HG02798 (cell line): Measurements from ENCODE around the gene TENT4A.
"Not testable (repeated sequence)": the region's sequence is repeated elsewhere in the genome, so short reads cannot be mapped to it uniquely, and the experiment has no call there.

Experiments
- ATAC-seq: cut with Tn5 transposase; IDR thresholded peaks from one replicate; pipeline ENCODE4 v1.9.1; 2021; ENCODE audit warnings: mild to moderate bottlenecking; ENCODE audit not compliant: unreplicated experiment, poor library complexity

The TENT4A gene

DNA sequence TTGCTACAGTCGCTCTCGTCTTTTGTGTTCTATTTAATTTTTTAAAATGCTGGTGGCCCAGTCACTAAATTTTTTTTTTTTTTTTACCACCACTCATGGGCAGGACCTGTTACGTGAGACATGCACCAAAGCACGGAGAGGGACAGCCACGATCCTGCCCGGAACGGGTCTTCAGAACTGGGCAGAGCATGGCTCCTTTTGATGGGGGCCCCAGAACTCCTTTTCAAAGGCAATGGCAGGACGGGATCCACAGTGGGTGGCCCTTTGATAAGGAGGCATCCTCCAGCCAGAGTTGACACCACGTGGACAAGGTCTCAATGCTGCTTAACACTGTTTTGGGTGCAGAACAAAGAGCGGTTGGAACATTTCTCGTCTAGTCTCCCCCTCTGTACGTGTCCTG, 50.0 kb downstream of the TENT4A start:
- no peak for ATAC-seq

- ATAC-seq: peak; percentile 84
These were observed 52.6 kb downstream of the TENT4A start for GRCh38 chr5:6765612-6766525.

GRCh38 chr5:6766604-6767093, 53.4 kb downstream of the TENT4A start:
- no peak for ATAC-seq

GRCh38 chr5:6767481-6768063, 54.3 kb downstream of the TENT4A start:
- no peak for ATAC-seq

GRCh38 chr5:6768590-6769230, 55.5 kb downstream of the TENT4A start:
- ATAC-seq: no peak

DNA sequence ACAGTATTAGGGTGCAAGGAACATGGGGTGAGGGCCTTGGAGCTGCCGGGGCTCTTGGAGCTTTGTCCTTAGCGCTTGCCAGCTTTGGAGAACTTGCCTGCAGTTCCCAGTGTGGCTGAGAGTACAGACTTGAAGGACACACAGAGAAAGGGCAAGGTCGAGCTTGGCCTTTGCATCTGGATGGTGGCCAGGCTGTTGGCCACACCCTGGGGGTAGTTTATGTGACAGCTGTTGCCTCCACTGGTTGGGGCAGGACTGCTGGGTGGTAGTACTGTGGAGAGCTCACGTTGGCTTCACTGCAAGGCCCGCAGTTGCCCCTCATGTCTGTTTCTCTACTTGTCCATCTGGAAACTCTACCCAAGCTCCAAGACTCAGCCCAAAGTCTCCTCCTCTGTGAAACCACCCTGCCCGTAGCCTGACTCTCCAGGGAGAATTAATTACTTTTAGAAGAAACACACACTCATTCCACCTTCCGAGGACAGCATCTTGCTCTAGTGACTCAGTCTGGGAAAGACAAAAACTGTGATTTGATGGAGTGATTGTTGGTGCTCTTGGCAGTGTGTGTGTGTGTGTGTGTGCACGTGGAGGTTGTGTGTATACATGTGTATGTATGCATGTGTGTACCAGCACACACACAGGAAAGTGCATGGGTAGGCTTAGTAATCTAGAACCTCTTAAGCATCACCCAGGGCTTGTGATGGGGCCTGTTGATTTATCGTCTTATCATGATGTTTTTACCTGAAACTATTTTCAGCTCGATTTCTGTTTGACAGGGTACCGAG, 57.8 kb downstream of the TENT4A start:
- no peak for ATAC-seq

- no peak for ATAC-seq
These were observed 59.7 kb downstream of the TENT4A start for GRCh38 chr5:6772886-6773285.

GRCh38 chr5:6773342-6774035, 60.3 kb downstream of the TENT4A start:
- ATAC-seq: no peak

DNA sequence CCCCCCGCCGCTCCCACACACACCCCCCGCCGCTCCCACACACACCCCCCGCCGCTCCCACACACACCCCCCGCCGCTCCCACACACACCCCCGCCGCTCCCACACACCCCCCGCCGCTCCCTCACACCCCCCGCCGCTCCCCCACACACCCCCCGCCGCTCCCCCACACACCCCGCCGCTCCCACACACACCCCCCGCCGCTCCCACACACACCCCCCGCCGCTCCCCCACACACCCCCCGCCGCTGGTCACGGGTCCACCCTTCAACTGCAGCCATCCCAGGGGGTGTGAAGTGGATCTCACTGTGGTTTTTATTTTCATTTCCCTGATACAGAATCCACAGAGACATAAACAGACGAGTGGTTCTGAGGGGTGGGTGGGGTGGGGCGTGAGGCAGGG, 61.0 kb downstream of the TENT4A start:
- ATAC-seq: not testable (repeated sequence)

DNA sequence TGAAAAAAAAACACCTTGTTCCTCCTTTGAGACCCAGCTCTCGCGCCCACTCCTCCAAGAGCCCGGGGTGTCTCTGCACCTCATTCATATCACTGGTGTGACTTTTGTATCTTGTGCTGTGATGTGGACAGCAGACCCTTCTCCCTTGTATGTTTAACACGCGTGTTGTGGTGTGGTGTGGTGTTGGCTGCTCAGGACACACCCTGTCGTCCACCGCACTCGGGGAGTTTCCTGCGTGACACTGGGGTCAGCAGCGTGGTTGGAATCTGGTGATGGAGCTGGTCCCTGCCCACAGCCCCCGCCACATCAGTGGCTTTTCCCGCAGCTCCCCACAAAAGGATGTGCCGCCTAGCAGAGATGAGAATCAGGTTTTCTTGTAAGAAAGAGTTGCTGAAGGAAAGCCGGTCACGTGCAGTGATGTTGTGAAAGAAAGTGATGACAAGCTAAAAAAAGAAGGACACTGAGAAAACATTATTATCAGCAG, 61.5 kb downstream of the TENT4A start:
- ATAC-seq: no peak

- no peak for ATAC-seq
These were observed 62.3 kb downstream of the TENT4A start for GRCh38 chr5:6775571-6775970.

DNA sequence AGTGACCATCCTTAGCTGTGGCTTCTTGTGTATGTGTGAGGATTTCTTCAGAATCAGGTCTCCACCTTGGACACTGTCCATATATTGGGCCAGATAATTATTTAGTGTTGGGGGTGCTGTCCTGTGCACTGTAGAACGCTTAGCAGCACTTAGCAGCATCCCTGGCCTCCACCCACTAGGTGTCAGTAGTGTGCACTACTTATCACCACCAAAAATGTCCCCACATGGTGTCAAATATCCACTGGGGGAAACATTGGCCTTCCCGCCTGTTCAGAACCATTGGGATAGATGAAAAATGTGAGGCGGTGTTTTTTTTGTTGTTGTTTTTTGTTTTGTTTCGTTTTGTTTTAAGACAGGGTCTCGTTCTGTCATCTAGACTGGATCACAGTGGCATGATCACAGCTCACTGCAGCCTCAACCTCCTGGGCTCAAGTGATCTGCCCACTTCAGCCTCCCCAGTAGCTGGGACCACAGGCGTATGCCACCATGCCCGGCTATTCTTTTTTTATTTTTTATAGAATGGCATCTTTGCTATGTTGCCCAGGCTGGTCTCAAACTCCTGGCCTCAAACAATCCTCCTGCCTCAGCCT, 67.7 kb downstream of the TENT4A start:
- peak; percentile 89 for ATAC-seq

GRCh38 chr5:6781716-6782115, 68.5 kb downstream of the TENT4A start:
- no peak for ATAC-seq

GRCh38 chr5:6783787-6784186, 70.6 kb downstream of the TENT4A start:
- no peak for ATAC-seq

- no peak for ATAC-seq
These were observed 71.2 kb downstream of the TENT4A start for GRCh38 chr5:6784481-6784880.

GRCh38 chr5:6785161-6785860, 72.1 kb downstream of the TENT4A start:
- no peak for ATAC-seq

- ATAC-seq: no peak
These were observed 72.6 kb downstream of the TENT4A start for GRCh38 chr5:6785861-6786180.

GRCh38 chr5:6786786-6787495, 73.7 kb downstream of the TENT4A start:
- no peak for ATAC-seq
